Trophoblast cell (in vitro differentiated cells and primary cell): ENCODE data around the gene PLPP7. TPM values are rescaled to one million over a fixed set of nuclear protein-coding genes. Genes with fewer than 3 reads are reported as not detected.
"Not testable (repeated sequence)": the region's sequence is repeated elsewhere in the genome, so short reads cannot be mapped to it uniquely, and the experiment has no call there.

Experiments
- DNase-seq, 2 donors: peaks; one replicate each; pipeline ENCODE4 v3.0.0-alpha.2; 2016
- H2AFZ ChIP-seq: 2 replicates; pipeline ENCODE4 v1.6.1; 2013; ENCODE audit warnings: low read length, moderate library complexity, mild to moderate bottlenecking; ENCODE audit not compliant: insufficient read depth, poor library complexity
- H2AK5ac ChIP-seq: 2 replicates; pipeline ENCODE4 v1.6.1; 2013; ENCODE audit warnings: mild to moderate bottlenecking, low read length
- H2BK120ac ChIP-seq: 2 replicates; pipeline ENCODE4 v1.6.1; 2013; ENCODE audit warnings: low read length, mild to moderate bottlenecking, moderate library complexity; ENCODE audit not compliant: insufficient read depth, poor library complexity
- H2BK12ac ChIP-seq: 2 replicates; pipeline ENCODE4 v1.6.1; 2013; ENCODE audit warnings: mild to moderate bottlenecking, low read length, moderate library complexity
- H2BK5ac ChIP-seq: 2 replicates; pipeline ENCODE4 v1.6.1; 2013; ENCODE audit warnings: low read length, low read depth, moderate library complexity, mild to moderate bottlenecking; ENCODE audit not compliant: poor library complexity
- H3K14ac ChIP-seq: 2 replicates; pipeline ENCODE4 v1.6.1; 2013; ENCODE audit warnings: mild to moderate bottlenecking, low read length
- H3K18ac ChIP-seq: 2 replicates; pipeline ENCODE4 v1.6.1; 2013; ENCODE audit warnings: mild to moderate bottlenecking, low read length
- H3K23ac ChIP-seq: 2 replicates; pipeline ENCODE4 v1.6.1; 2013; ENCODE audit warnings: low read length
- H3K27ac ChIP-seq: 2 replicates; pipeline ENCODE4 v1.5.1; 2013; ENCODE audit warnings: low read depth, mild to moderate bottlenecking, inconsistent platforms, low read length, moderate library complexity
- H3K27me3 ChIP-seq: 2 replicates; pipeline ENCODE4 v1.6.1; 2013; ENCODE audit warnings: inconsistent platforms, mild to moderate bottlenecking, low read length, moderate library complexity; ENCODE audit not compliant: insufficient read depth
- H3K36me3 ChIP-seq, 2 experiments: 1 replicate in 1 of 2; 2 replicates in 1 of 2; pipeline ENCODE4 v1.6.1; 2013; ENCODE audit warnings: low read length in 2 of 2, mild to moderate bottlenecking in 2 of 2, moderate library complexity in 1 of 2; ENCODE audit not compliant: insufficient read depth in 2 of 2, control insufficient read depth in 1 of 2
- H3K4ac ChIP-seq: 2 replicates; pipeline ENCODE4 v1.6.1; 2013; ENCODE audit warnings: low read depth, mild to moderate bottlenecking, low read length, moderate library complexity
- H3K4me1 ChIP-seq, 2 experiments: 1 replicate in 1 of 2; 2 replicates in 1 of 2; pipeline ENCODE4 v1.6.1; 2013; ENCODE audit warnings: low read length in 2 of 2, mild to moderate bottlenecking in 2 of 2, moderate library complexity in 1 of 2; ENCODE audit not compliant: insufficient read depth in 2 of 2, control insufficient read depth in 1 of 2
- H3K4me2 ChIP-seq: 2 replicates; pipeline ENCODE4 v1.6.1; 2013; ENCODE audit warnings: inconsistent platforms, mild to moderate bottlenecking, low read length, moderate library complexity
- H3K4me3 ChIP-seq: 2 replicates; pipeline ENCODE4 v1.5.1; 2013; ENCODE audit warnings: mild to moderate bottlenecking, low read depth, low read length, inconsistent platforms
- H3K79me1 ChIP-seq: one replicate; pipeline ENCODE4 v1.6.1; 2013; ENCODE audit warnings: low read length
- H3K79me2 ChIP-seq: 2 replicates; pipeline ENCODE4 v1.6.1; 2013; ENCODE audit warnings: low read length, mild to moderate bottlenecking; ENCODE audit not compliant: control insufficient read depth, insufficient read depth, poor library complexity
- H3K9ac ChIP-seq: 2 replicates; pipeline ENCODE4 v1.6.1; 2013; ENCODE audit warnings: mild to moderate bottlenecking, low read length
- H3K9me3 ChIP-seq: 2 replicates; pipeline ENCODE4 v1.6.1; 2013; ENCODE audit warnings: low read depth, mild to moderate bottlenecking, control low read depth, inconsistent platforms, low read length; ENCODE audit not compliant: insufficient read depth
- H4K12ac ChIP-seq: 2 replicates; pipeline ENCODE4 v1.6.1; 2013; ENCODE audit warnings: low read depth, mild to moderate bottlenecking, low read length, moderate library complexity
- H4K8ac ChIP-seq: 2 replicates; pipeline ENCODE4 v1.6.1; 2013; ENCODE audit warnings: low read depth, mild to moderate bottlenecking, low read length, moderate library complexity
- H4K91ac ChIP-seq: one replicate; pipeline ENCODE4 v1.6.1; 2013; ENCODE audit warnings: low read depth, mild to moderate bottlenecking, low read length, moderate library complexity
- WGBS: extraction: QIAGEN DNeasy Blood & Tissue Kit; methylation state at CpG from one replicate; pipeline ENCODE4 v1.1.7; 2013; ENCODE audit warnings: missing lambda C conversion rate; ENCODE audit not compliant: insufficient read length, insufficient coverage; ENCODE audit errors: extremely low coverage; 5-methylcytosine and 5-hydroxymethylcytosine counted together
- polyA plus RNA-seq: library from polyadenylated mRNA; stranded (reverse); fragments of 200-250 nt; gene quantifications from 2 replicates; pipeline ENCODE4 v1.2.3, GENCODE V29; 2013

PLPP7 gene
- 0.10 and 0.17 TPM in 2 replicates for polyA plus RNA-seq

GRCh38 chr9:131289301-131290035 lies at the start of gene PLPP7:
TSS of gene PLPP7 (plus strand) at chr9:131289723. CDS start at chr9:131289998, 275 bp downstream.
- H3K27me3 ChIP-seq: no peaks in the 10 kb centered on the region
- DNase-seq: no peak
- no peaks in the 10 kb centered on the region for H3K9me3 ChIP-seq

GRCh38 chr9:131240047-131240921 lies 49.2 kb upstream of the PLPP7 start:
- Histone ChIP-seq H3K27ac (no peak overlapping the region), H2BK12ac (no peak overlapping the region), H4K8ac (no peak overlapping the region), H3K23ac (no peak overlapping the region), H3K9me3 (peaks cover 2% of the 10 kb centered on the region), H3K9ac (no peak overlapping the region), H2BK120ac (no peak overlapping the region), H3K18ac (no peak overlapping the region), H2BK5ac (no peak overlapping the region), H3K79me2 (no peaks in the 10 kb centered on the region), H4K12ac (no peak overlapping the region), H2AFZ (no peak overlapping the region), H3K4me2 (no peak overlapping the region), H2AK5ac (no peak overlapping the region), H3K27me3 (no peaks in the 10 kb centered on the region), H3K4me3 (no peak overlapping the region), H3K4ac (no peak overlapping the region), H3K14ac (no peak overlapping the region), H3K4me1 (peaks cover 10 to 19% of the 10 kb centered on the region in 2 experiments), H3K79me1 (no peaks in the 10 kb centered on the region), H3K36me3 (peaks cover 4 to 7% of the 10 kb centered on the region in 2 experiments), H4K91ac (no peak overlapping the region)
- whole genome bisulfite sequencing: no CpG with 5 or more reads among the region's 22 CpGs
- no peak for DNase-seq

More at GRCh38 chr9:131289301-131290035, at the start of gene PLPP7:
- no peaks in the 10 kb centered on the region for H3K4me1 ChIP-seq
- peak within 1 kb of the TSS; percentile 29 for H4K8ac ChIP-seq
- no peaks in the 10 kb centered on the region for H3K79me1 ChIP-seq
- no peak within 1 kb of the TSS for H3K14ac ChIP-seq
- no peak within 1 kb of the TSS for H4K12ac ChIP-seq
- H3K27ac ChIP-seq: no peak within 1 kb of the TSS
- no peak within 1 kb of the TSS for H3K4me3 ChIP-seq
- no peak within 1 kb of the TSS for H2BK5ac ChIP-seq
- no peak within 1 kb of the TSS for H3K9ac ChIP-seq
- peak within 1 kb of the TSS; percentile 4 for H4K91ac ChIP-seq
- H3K23ac ChIP-seq: no peak within 1 kb of the TSS
- no peak within 1 kb of the TSS for H2AFZ ChIP-seq
- no peak within 1 kb of the TSS for H2AK5ac ChIP-seq
- H3K18ac ChIP-seq: no peak within 1 kb of the TSS
- H2BK120ac ChIP-seq: no peak within 1 kb of the TSS
- no peak within 1 kb of the TSS for H3K4ac ChIP-seq
- H3K79me2 ChIP-seq: no peaks in the 10 kb centered on the region
- no CpG with 5 or more reads among the region's 28 CpGs for WGBS
- no peak within 1 kb of the TSS for H3K4me2 ChIP-seq
- no peak within 1 kb of the TSS for H2BK12ac ChIP-seq
- H3K36me3 ChIP-seq: no peaks in the 10 kb centered on the region

GRCh38 chr9:131244331-131244730 lies 45.2 kb upstream of the PLPP7 start:
- not testable (repeated sequence) for DNase-seq, H3K14ac ChIP-seq, H3K9ac ChIP-seq, H4K91ac ChIP-seq, H3K23ac ChIP-seq, H2BK120ac ChIP-seq, H3K4me1 ChIP-seq, H2AK5ac ChIP-seq, H3K4ac ChIP-seq, H2BK12ac ChIP-seq, H3K4me3 ChIP-seq, H3K18ac ChIP-seq, H3K27ac ChIP-seq, H3K79me2 ChIP-seq, H4K8ac ChIP-seq, H3K4me2 ChIP-seq, H3K79me1 ChIP-seq, H3K36me3 ChIP-seq, H2AFZ ChIP-seq, H4K12ac ChIP-seq, H3K9me3 ChIP-seq, H3K27me3 ChIP-seq, H2BK5ac ChIP-seq
- no CpG with 5 or more reads among the region's 5 CpGs for WGBS

GRCh38 chr9:131246618-131247017 lies 42.9 kb upstream of the PLPP7 start:
- Histone ChIP-seq H2AK5ac (no peak overlapping the region), H3K18ac (no peak overlapping the region), H2BK12ac (no peak overlapping the region), H3K9me3 (no peaks in the 10 kb centered on the region), H2BK5ac (no peak overlapping the region), H3K79me1 (no peaks in the 10 kb centered on the region), H2AFZ (no peak overlapping the region), H4K8ac (no peak overlapping the region), H2BK120ac (no peak overlapping the region), H3K27me3 (no peaks in the 10 kb centered on the region), H4K12ac (no peak overlapping the region), H4K91ac (no peak overlapping the region), H3K23ac (no peak overlapping the region), H3K14ac (no peak overlapping the region), H3K27ac (no peak overlapping the region), H3K4me2 (no peak overlapping the region), H3K36me3 (no peaks in the 10 kb centered on the region), H3K4me3 (no peak overlapping the region), H3K4ac (no peak overlapping the region), H3K4me1 (no peaks in the 10 kb centered on the region), H3K9ac (no peak overlapping the region), H3K79me2 (no peaks in the 10 kb centered on the region)
- DNase-seq: no peak
- no CpG with 5 or more reads among the region's 4 CpGs for WGBS
